ENCODE data around the gene THEM4. TPM values are rescaled to one million over a fixed set of nuclear protein-coding genes. Genes with fewer than 3 reads are reported as not detected.

THEM4 gene
- total RNA-seq, 3 donors from 2014 or later: 21.6 to 23.7 (median 22.2) TPM

DNA sequence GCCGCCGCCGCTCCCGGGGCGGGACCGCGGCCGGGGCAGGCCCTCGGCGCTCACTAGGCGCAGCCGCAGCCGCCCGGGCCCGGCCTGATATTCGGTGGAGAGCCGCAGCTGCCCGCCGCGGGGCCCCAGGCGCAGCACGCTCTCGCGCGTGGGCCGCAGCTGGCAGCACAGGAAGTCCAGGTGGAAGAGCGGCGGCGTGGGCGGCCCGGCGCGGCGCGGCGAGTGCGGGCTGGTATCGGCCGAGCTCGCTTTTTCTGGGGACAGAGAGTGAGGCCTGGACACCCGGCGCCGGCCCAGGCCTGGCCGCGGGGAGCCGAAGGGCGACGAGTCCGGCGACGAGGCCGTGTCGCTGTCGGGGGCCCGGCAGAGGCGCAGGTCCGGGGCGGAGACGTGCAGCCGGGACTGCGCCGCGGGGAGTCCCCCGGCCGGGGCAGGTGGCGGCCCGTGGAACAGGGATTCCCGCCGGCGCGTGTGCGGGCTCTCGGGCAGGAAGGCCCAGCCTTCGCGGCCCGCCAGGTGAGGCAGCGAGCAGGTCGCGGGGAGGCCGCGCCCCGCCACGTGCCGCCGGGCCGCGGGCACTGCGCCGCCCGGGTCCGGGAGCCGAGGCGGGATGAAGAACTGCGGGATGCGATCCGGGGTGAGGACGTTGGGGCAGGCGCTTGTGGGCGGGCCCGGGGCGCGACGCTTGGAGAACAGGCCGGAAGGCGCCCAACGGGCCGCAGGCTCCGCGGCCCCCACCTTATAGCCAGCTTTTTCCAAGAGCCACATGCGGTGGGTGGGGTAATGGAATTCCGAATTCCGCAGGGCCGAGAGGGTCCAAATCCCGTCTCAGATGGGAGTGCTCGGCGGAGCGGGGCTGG is 70.9 kb downstream of the THEM4 start:
- H3K4me3 ChIP-seq: peak overlapping the region; percentile 37 to 69 (median 49)
- intact Hi-C loops (cut with DNase I; ENCODE audit: low total_unique reads): no loop called here
- no peaks in the 10 kb centered on the region for H3K36me3 ChIP-seq
- no peaks in the 10 kb centered on the region for H3K27me3 ChIP-seq
- H3K27ac ChIP-seq: peak overlapping the region; percentile 95
- H3K4me1 ChIP-seq: peaks cover 0 to 5% of the 10 kb centered on the region in 2 donors
- H3K9me3 ChIP-seq: no peaks in the 10 kb centered on the region
- peak in 1 of 2 donors; percentile 42 for DNase-seq (ENCODE audit: low spot score in 2 of 2)
- TF ChIP-seq POLR2A (IDR thresholded peaks at IDR 0.05): no peak
- TF ChIP-seq POLR2AphosphoS5 (IDR thresholded peaks at IDR 0.05): no peak
- TF ChIP-seq, protein P1, sequence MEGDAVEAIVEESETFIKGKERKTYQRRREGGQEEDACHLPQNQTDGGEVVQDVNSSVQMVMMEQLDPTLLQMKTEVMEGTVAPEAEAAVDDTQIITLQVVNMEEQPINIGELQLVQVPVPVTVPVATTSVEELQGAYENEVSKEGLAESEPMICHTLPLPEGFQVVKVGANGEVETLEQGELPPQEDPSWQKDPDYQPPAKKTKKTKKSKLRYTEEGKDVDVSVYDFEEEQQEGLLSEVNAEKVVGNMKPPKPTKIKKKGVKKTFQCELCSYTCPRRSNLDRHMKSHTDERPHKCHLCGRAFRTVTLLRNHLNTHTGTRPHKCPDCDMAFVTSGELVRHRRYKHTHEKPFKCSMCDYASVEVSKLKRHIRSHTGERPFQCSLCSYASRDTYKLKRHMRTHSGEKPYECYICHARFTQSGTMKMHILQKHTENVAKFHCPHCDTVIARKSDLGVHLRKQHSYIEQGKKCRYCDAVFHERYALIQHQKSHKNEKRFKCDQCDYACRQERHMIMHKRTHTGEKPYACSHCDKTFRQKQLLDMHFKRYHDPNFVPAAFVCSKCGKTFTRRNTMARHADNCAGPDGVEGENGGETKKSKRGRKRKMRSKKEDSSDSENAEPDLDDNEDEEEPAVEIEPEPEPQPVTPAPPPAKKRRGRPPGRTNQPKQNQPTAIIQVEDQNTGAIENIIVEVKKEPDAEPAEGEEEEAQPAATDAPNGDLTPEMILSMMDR (IDR thresholded peaks at IDR 0.05): no peak

DNA sequence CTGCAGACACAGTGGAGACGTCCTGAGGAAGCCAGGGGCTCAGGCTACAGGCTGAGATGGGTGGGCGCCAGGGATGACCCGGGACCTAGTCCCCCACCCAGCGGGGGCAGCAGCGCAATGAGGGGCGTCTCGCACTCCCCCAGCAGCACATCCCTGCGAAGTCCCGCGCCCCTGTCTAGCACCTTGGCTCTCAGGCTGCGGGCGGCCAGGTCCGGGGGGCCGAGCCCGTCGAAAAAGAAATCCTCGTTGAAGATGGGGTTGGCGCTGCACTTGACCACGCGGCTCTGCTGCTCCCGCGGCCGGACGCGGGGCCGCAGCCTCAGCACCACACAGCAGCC is 71.5 kb downstream of the THEM4 start:
- no peak for DNase-seq (ENCODE audit: low spot score in 2 of 2)
- H3K4me3 ChIP-seq: peak overlapping the region; percentile 37 to 69 (median 49)
- no peaks in the 10 kb centered on the region for H3K9me3 ChIP-seq
- TF ChIP-seq, protein P1 (IDR thresholded peaks at IDR 0.05): no peak
- no peak for TF ChIP-seq POLR2A (IDR thresholded peaks at IDR 0.05)
- TF ChIP-seq POLR2AphosphoS5 (IDR thresholded peaks at IDR 0.05): no peak
- intact Hi-C loops (cut with DNase I; ENCODE audit: low total_unique reads): no loop called here
- peaks cover 3 to 5% of the 10 kb centered on the region in 2 donors for H3K4me1 ChIP-seq
- H3K27me3 ChIP-seq: no peaks in the 10 kb centered on the region
- H3K27ac ChIP-seq: peak overlapping the region; percentile 95
- H3K36me3 ChIP-seq: no peaks in the 10 kb centered on the region

DNA sequence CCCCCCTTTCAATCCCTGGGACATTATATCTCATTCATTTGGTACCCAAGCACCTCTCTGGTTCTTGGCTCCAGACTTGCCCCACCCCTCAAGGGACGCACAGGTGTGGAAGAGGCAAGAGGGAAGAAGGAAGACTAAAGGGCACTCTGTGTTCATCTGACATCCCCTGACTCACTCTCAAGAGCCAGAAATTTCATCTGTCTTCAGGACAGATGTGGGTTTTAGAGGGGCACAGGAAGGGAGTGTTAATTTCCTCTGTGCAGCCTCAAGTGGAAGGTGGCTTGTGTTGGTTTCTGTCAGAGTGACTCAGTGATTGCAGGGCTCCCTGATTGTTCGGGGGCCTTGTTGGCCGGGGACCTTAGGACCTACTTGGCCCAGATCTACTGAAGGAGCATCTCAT is 72.1 kb downstream of the THEM4 start:
- Histone ChIP-seq H3K27ac (peak overlapping the region; percentile 95), H3K4me3 (no peak overlapping the region), H3K27me3 (no peaks in the 10 kb centered on the region), H3K36me3 (no peaks in the 10 kb centered on the region), H3K9me3 (no peaks in the 10 kb centered on the region), H3K4me1 (peaks cover 5 to 6% of the 10 kb centered on the region in 2 donors)
- intact Hi-C loops (cut with DNase I; ENCODE audit: low total_unique reads): no loop called here
- TF ChIP-seq POLR2AphosphoS5 (IDR thresholded peaks at IDR 0.05): no peak
- TF ChIP-seq POLR2A (IDR thresholded peaks at IDR 0.05): no peak
- TF ChIP-seq, protein P1 (IDR thresholded peaks at IDR 0.05): no peak
- DNase-seq (ENCODE audit: low spot score in 2 of 2): no peak

DNA sequence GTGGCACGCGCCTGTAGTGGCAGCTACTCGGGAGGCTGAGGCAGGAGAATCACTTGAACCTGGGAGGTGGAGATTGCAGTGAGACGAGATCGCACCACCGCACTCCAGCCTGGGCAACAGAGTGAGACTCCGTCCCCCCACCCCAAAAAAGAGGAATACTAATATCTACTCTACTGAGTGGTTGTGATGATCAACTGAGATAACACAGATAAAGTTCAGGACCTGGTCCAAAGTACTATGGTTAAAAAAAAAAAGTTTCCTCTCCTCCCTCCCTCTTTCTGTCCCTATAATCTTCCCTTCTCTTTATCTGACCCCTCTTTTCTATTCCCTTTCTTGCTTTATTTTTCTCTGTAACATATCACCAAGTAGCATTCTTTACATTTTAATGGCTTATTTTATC is 73.7 kb downstream of the THEM4 start:
- DNase-seq (ENCODE audit: low spot score in 2 of 2): no peak
- Histone ChIP-seq H3K9me3 (no peaks in the 10 kb centered on the region), H3K27me3 (no peaks in the 10 kb centered on the region), H3K36me3 (no peaks in the 10 kb centered on the region), H3K4me3 (no peak overlapping the region), H3K27ac (peak overlapping the region; percentile 95), H3K4me1 (peaks cover 5 to 11% of the 10 kb centered on the region in 2 donors)
- intact Hi-C loops (cut with DNase I; ENCODE audit: low total_unique reads): no loop called here
- TF ChIP-seq, protein P1 (IDR thresholded peaks at IDR 0.05): no peak
- no peak for TF ChIP-seq POLR2A (IDR thresholded peaks at IDR 0.05)
- TF ChIP-seq POLR2AphosphoS5 (IDR thresholded peaks at IDR 0.05): no peak

DNA sequence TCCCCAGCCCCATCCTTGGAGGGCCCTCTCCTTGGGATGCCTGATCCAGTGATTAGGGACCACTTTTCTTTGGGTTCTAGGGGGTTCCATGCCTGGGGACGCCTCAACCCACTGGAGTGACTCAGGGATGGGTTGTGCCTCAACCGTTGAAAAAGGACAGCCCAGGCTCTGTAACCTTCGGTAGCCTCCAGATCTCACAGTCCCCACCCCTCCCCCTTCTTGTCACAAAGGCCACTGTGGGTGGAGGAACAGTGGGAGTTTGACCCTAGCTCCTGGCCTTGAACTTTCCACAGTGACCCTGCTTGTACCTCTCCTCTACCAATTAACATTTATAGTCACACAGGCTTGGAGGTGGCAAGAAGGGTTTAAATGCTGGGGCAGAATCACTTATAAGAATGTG is 75.1 kb downstream of the THEM4 start:
- Histone ChIP-seq H3K27me3 (no peaks in the 10 kb centered on the region), H3K9me3 (no peaks in the 10 kb centered on the region), H3K27ac (peak overlapping the region in 1 of 2 donors; percentile 95), H3K36me3 (no peaks in the 10 kb centered on the region), H3K4me1 (peaks cover 5 to 15% of the 10 kb centered on the region in 2 donors), H3K4me3 (no peak overlapping the region)
- DNase-seq (ENCODE audit: low spot score in 2 of 2): no peak
- intact Hi-C loops (cut with DNase I; ENCODE audit: low total_unique reads): no loop called here
- TF ChIP-seq, protein P1 (IDR thresholded peaks at IDR 0.05): no peak
- TF ChIP-seq POLR2A (IDR thresholded peaks at IDR 0.05) (no peak), POLR2AphosphoS5 (IDR thresholded peaks at IDR 0.05) (no peak)

Data from breast epithelium (tissue), 4 donors.